Effector memory CD8-positive, alpha-beta T cell (primary cell): ENCODE results near the gene SLC25A41.
"Not testable (repeated sequence)": the region's sequence is repeated elsewhere in the genome, so short reads cannot be mapped to it uniquely, and the experiment has no call there.

Experiments used
- ATAC-seq: fragments of 150-1000 bp; cut with Tn5 transposase; replicated peaks from 2 replicates; pipeline ENCODE4 v1.10.0; 2021; ENCODE audit warnings: mild to moderate bottlenecking, moderate library complexity
- DNase-seq, 3 experiments: peaks; one replicate each; pipeline ENCODE4 v3.0.0; 2021
- H3K27ac Mint-ChIP-seq, 2 donors: one replicate each; pipeline ENCODE4 v1.8.0; 2022; ENCODE audit warnings: mild to moderate bottlenecking in 2 of 2, mixed read lengths in 2 of 2, moderate library complexity in 2 of 2
- H3K27me3 Mint-ChIP-seq, 2 donors: one replicate each; pipeline ENCODE4 v1.8.0; 2022; ENCODE audit warnings: mixed read lengths in 2 of 2
- H3K36me3 Mint-ChIP-seq: one replicate; pipeline ENCODE4 v1.8.0; 2022; ENCODE audit warnings: mild to moderate bottlenecking, moderate library complexity, mixed read lengths; ENCODE audit not compliant: insufficient read depth
- H3K4me1 Mint-ChIP-seq, 2 donors: one replicate each; pipeline ENCODE4 v1.8.0; 2022; ENCODE audit warnings: low read depth in 2 of 2, mixed read lengths in 2 of 2
- H3K4me3 Mint-ChIP-seq, 2 donors: one replicate each; pipeline ENCODE4 v1.8.0; 2022; ENCODE audit warnings: mild to moderate bottlenecking in 2 of 2, mixed read lengths in 2 of 2, moderate library complexity in 2 of 2
- H3K9me3 Mint-ChIP-seq, 2 donors: one replicate each; pipeline ENCODE4 v1.8.0; 2022; ENCODE audit warnings: mixed read lengths in 2 of 2

SLC25A41 gene

GRCh38 chr19:6429419-6430221, 3.9 kb downstream of the SLC25A41 start:
- Mint-ChIP-seq H3K4me3 (no peak overlapping the region), H3K9me3 (no peaks in the 10 kb centered on the region), H3K27ac (no peak overlapping the region), H3K4me1 (peaks cover 7 to 8% of the 10 kb centered on the region in 2 donors), H3K36me3 (peaks cover 8% of the 10 kb centered on the region), H3K27me3 (no peaks in the 10 kb centered on the region)
- no peak for ATAC-seq
- no peak for DNase-seq

GRCh38 chr19:6428692-6429418, 4.7 kb downstream of the SLC25A41 start:
- not testable (repeated sequence) for H3K4me3 Mint-ChIP-seq, H3K36me3 Mint-ChIP-seq, H3K9me3 Mint-ChIP-seq, ATAC-seq, H3K27me3 Mint-ChIP-seq, H3K4me1 Mint-ChIP-seq, H3K27ac Mint-ChIP-seq, DNase-seq

GRCh38 chr19:6427131-6427530, 6.4 kb downstream of the SLC25A41 start:
- Mint-ChIP-seq H3K36me3 (peaks cover 16% of the 10 kb centered on the region), H3K9me3 (no peaks in the 10 kb centered on the region)
- ATAC-seq, result no peak

GRCh38 chr19:6425732-6426620, 7.6 kb downstream of the SLC25A41 start:
- Mint-ChIP-seq H3K27me3 (no peaks in the 10 kb centered on the region), H3K4me1 (peaks cover 25 to 33% of the 10 kb centered on the region in 2 donors), H3K9me3 (no peaks in the 10 kb centered on the region), H3K4me3 (peak overlapping the region; percentile 55 to 70), H3K36me3 (peaks cover 19% of the 10 kb centered on the region), H3K27ac (peak overlapping the region; percentile 57 to 81)
- no peak for DNase-seq
- ATAC-seq, result no peak

More at GRCh38 chr19:6427131-6427530, 6.4 kb downstream of the SLC25A41 start:
- no peak for DNase-seq
- no peak overlapping the region for H3K27ac Mint-ChIP-seq
- peaks cover 23 to 26% of the 10 kb centered on the region in 2 donors for H3K4me1 Mint-ChIP-seq
- no peaks in the 10 kb centered on the region for H3K27me3 Mint-ChIP-seq
- no peak overlapping the region for H3K4me3 Mint-ChIP-seq

GRCh38 chr19:6424939-6425731, 8.4 kb downstream of the SLC25A41 start:
- DNase-seq (peak; percentile 97 to 98 (median 98)), ATAC-seq (peak; percentile 82)
- H3K9me3 Mint-ChIP-seq, result no peaks in the 10 kb centered on the region
- H3K4me1 Mint-ChIP-seq, result peaks cover 28 to 33% of the 10 kb centered on the region in 2 donors
- H3K27me3 Mint-ChIP-seq, result no peaks in the 10 kb centered on the region
- H3K27ac Mint-ChIP-seq, result peak overlapping the region; percentile 57 to 81
- peaks cover 24% of the 10 kb centered on the region for H3K36me3 Mint-ChIP-seq
- peak overlapping the region; percentile 55 to 70 for H3K4me3 Mint-ChIP-seq

- Mint-ChIP-seq H3K36me3 (peaks cover 31% of the 10 kb centered on the region), H3K4me3 (peak within 1 kb of the TSS; percentile 82 to 87), H3K4me1 (peaks cover 28 to 33% of the 10 kb centered on the region in 2 donors), H3K27me3 (no peaks in the 10 kb centered on the region), H3K27ac (peak within 1 kb of the TSS; percentile 83 to 90), H3K9me3 (no peaks in the 10 kb centered on the region)
- DNase-seq, result peak in 1 of 3 experiments; percentile 21
- ATAC-seq, result no peak
Measured at GRCh38 chr19:6424195-6424938, 9.2 kb downstream of the SLC25A41 start, which contains the start of gene KHSRP. TSS of gene KHSRP (minus strand) at chr19:6424811. CDS start at chr19:6424701, 110 bp downstream.

GRCh38 chr19:6423499-6424194, 9.9 kb downstream of the SLC25A41 start:
- ATAC-seq (no peak), DNase-seq (no peak)
- peaks cover 28 to 33% of the 10 kb centered on the region in 2 donors for H3K4me1 Mint-ChIP-seq
- H3K27me3 Mint-ChIP-seq, result no peaks in the 10 kb centered on the region
- H3K9me3 Mint-ChIP-seq, result no peaks in the 10 kb centered on the region
- H3K4me3 Mint-ChIP-seq, result peak overlapping the region; percentile 82 to 87
- peaks cover 37% of the 10 kb centered on the region for H3K36me3 Mint-ChIP-seq
- peak overlapping the region; percentile 83 to 90 for H3K27ac Mint-ChIP-seq

- no peaks in the 10 kb centered on the region for H3K9me3 Mint-ChIP-seq
- H3K36me3 Mint-ChIP-seq, result peaks cover 50% of the 10 kb centered on the region
- H3K4me3 Mint-ChIP-seq, result no peak overlapping the region
- DNase-seq (no peak), ATAC-seq (no peak)
- peaks cover 27 to 33% of the 10 kb centered on the region in 2 donors for H3K4me1 Mint-ChIP-seq
- H3K27me3 Mint-ChIP-seq, result no peaks in the 10 kb centered on the region
- peak overlapping the region; percentile 83 to 90 for H3K27ac Mint-ChIP-seq
Measured at GRCh38 chr19:6421075-6422014, 12.2 kb downstream of the SLC25A41 start.

- H3K27ac Mint-ChIP-seq, result no peak overlapping the region
Measured at GRCh38 chr19:6418562-6418932, 15.0 kb downstream of the SLC25A41 start.

GRCh38 chr19:6417713-6418561, 15.6 kb downstream of the SLC25A41 start:
- H3K27ac Mint-ChIP-seq, result no peak overlapping the region
- peaks cover 65% of the 10 kb centered on the region for H3K36me3 Mint-ChIP-seq
- no peak overlapping the region for H3K4me3 Mint-ChIP-seq
- peaks cover 13 to 15% of the 10 kb centered on the region in 2 donors for H3K4me1 Mint-ChIP-seq
- no peak for DNase-seq
- ATAC-seq, result no peak
- H3K9me3 Mint-ChIP-seq, result no peaks in the 10 kb centered on the region
- H3K27me3 Mint-ChIP-seq, result no peaks in the 10 kb centered on the region

More at GRCh38 chr19:6418562-6418932, 15.0 kb downstream of the SLC25A41 start:
- peaks cover 19 to 21% of the 10 kb centered on the region in 2 donors for H3K4me1 Mint-ChIP-seq
- H3K27me3 Mint-ChIP-seq, result no peaks in the 10 kb centered on the region
- H3K4me3 Mint-ChIP-seq, result no peak overlapping the region
- peaks cover 63% of the 10 kb centered on the region for H3K36me3 Mint-ChIP-seq
- ATAC-seq (no peak), DNase-seq (no peak)
- no peaks in the 10 kb centered on the region for H3K9me3 Mint-ChIP-seq
